Body of pancreas (tissue), 4 donors: ENCODE measurements around the gene MTTP. TPM values are rescaled to one million over a fixed set of nuclear protein-coding genes. Genes with fewer than 3 reads are reported as not detected.

Experiments used
- ATAC-seq: fragments of 150-250 bp; one replicate; pipeline ENCODE4 v1.9.1; 2016
- DNase-seq, 4 donors: peaks; one replicate each; pipeline ENCODE4 v3.0.0-alpha.2; 2019
- H3K27ac ChIP-seq, 4 donors: fragments of 200-600 bp; sonication (generic); 1 replicate in 3 of 4; 2 replicates in 1 of 4; pipeline versions ENCODE4 v1.5.1 to v1.6.1; 2016 to 2019; ENCODE audit warnings: mild to moderate bottlenecking in 1 of 4, mixed read lengths in 1 of 4, moderate library complexity in 1 of 4
- H3K27me3 ChIP-seq, 2 donors: fragments of 200-600 bp; sonication (generic); one replicate each; pipeline ENCODE4 v1.6.0; 2016; ENCODE audit warnings: mild to moderate bottlenecking in 1 of 2
- H3K36me3 ChIP-seq, 2 donors: fragments of 200-600 bp; sonication (generic); replicated peaks in 1 of 2; 2 replicates each; pipeline ENCODE4 v1.5.1; 2016; ENCODE audit warnings: low read depth in 2 of 2; ENCODE audit not compliant: insufficient read depth in 1 of 2
- H3K4me1 ChIP-seq: fragments of 200-600 bp; sonication (generic); one replicate; pipeline ENCODE4 v1.6.0; 2016
- H3K4me3 ChIP-seq, 2 donors: fragments of 200-600 bp; sonication (generic); 1 replicate in 1 of 2; 2 replicates in 1 of 2; pipeline ENCODE4 v1.5.1; 2016 to 2019
- H3K9me3 ChIP-seq, 3 donors: fragments of 200-600 bp; sonication (generic); 1 replicate in 2 of 3; 2 replicates in 1 of 3; pipeline ENCODE4 v1.5.1; 2016
- CTCF ChIP-seq, 7 experiments: fragments of 450-650 bp in 4 of 7; fragments of 200-600 bp in 3 of 7; sonication (generic) in 3 of 7; IDR thresholded peaks; one replicate each; pipeline ENCODE4 v1.5.1; 2016 to 2019; ENCODE audit warnings: antibody characterized with exemption in 7 of 7
- POLR2A ChIP-seq, 3 donors: fragments of 450-650 bp; IDR thresholded peaks; one replicate each; pipeline ENCODE4 v1.6.1; 2016; ENCODE audit warnings: antibody characterized with exemption in 3 of 3, mild to moderate bottlenecking in 2 of 3
- WGBS, 2 donors: methylation state at CpG; one replicate each; pipeline ENCODE4 v1.1.5; 2017; 5-methylcytosine and 5-hydroxymethylcytosine counted together
- intact Hi-C: fragments of 100-400 bp; cut with DNase I; formaldehyde crosslinking; loops from one replicate; pipeline ENCODE4 v1.15.1; 2023
- total RNA-seq, 2 donors: library from RNA; depleted of rRNA; stranded (reverse); fragments of >200 nt; gene quantifications; one replicate each; pipeline ENCODE4 v1.1.0, GENCODE V29; 2016

The MTTP gene
- total RNA-seq, 2 donors from 2014 or later: not detected

DNA sequence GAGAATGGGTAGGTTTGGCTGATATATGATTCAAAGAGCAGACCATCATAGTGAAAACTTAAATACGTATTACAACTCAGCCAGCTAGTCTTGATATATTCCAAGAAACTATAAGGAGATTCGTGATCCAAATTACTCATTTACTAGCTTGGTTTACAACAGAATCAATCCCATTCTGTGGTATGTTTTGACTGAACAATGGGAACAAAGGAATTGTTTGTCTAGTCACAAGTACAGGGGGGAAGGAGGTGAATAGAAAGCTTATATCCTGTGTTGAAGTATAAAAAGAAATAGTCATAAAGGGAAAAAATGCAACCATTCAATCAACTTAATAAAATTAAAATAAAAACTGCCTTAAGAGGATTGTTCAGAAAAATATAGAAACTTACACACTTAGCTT lies 66.1 kb downstream of the MTTP start:
- peaks cover 23% of the 10 kb centered on the region for H3K4me1 ChIP-seq
- DNase-seq (no peak), ATAC-seq (no peak)
- H3K27me3 ChIP-seq: no peaks in the 10 kb centered on the region
- no peaks in the 10 kb centered on the region for H3K36me3 ChIP-seq
- intact Hi-C loops: no loop called here
- no peak overlapping the region for H3K4me3 ChIP-seq
- 58 to 66% methylated on average over 2 of the region's 2 CpGs for WGBS, 2 donors
- H3K9me3 ChIP-seq: no peaks in the 10 kb centered on the region
- no peak for TF ChIP-seq POLR2A (IDR thresholded peaks at IDR 0.05)
- no peak for TF ChIP-seq CTCF (IDR thresholded peaks at IDR 0.05)
- no peak overlapping the region for H3K27ac ChIP-seq

DNA sequence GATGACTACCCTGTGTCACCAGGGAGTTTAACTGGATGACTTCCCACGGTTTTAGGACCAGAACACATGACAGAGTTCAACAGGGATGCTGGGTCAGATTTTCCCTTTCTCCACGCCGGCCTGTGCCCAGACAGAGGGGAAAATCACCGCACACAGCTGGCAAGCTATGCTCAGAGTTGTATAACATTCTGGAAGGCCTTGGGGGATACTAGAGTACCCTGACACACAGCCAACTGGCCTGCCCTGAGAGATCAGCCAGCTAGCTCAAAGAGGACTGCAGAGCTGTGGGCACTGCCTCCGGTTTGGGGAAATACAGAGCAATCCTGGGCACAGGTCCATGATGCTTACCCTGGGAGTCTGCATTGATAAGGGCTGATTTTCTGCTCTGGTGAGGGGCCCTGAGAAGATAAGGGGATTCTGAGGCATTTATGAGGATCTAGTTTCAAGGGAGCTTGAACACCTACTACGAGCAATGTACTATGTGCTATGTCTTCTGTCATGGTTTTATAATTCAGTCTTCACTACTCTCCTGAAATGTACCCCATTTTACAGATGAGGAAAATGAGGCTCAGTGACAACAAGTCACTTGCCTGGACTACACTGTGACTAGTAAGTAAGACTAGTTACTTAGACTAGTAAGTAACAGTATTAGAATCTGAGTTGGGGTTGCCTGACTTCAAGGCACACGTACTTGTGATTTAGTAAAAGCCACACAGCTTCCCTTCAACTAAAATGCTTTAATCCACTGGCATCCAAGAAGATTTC lies 68.3 kb downstream of the MTTP start:
- Histone ChIP-seq H3K4me1 (peaks cover 41% of the 10 kb centered on the region), H3K27ac (peak overlapping the region; percentile 23 to 69 (median 61)), H3K9me3 (no peaks in the 10 kb centered on the region), H3K4me3 (no peak overlapping the region), H3K36me3 (no peaks in the 10 kb centered on the region), H3K27me3 (no peaks in the 10 kb centered on the region)
- intact Hi-C loops: no loop called here
- peak; percentile 60 to 83 (median 72) for DNase-seq
- TF ChIP-seq POLR2A (IDR thresholded peaks at IDR 0.05) (no peak), CTCF (IDR thresholded peaks at IDR 0.05) (no peak)
- ATAC-seq: peak; percentile 79
- WGBS, 2 donors: 43 to 46% methylated on average over 7 of the region's 7 CpGs

- intact Hi-C loops: no loop called here
- Histone ChIP-seq H3K4me1 (peaks cover 41% of the 10 kb centered on the region), H3K27ac (peak overlapping the region in 2 of 4 donors; percentile 14 to 69), H3K27me3 (no peaks in the 10 kb centered on the region), H3K4me3 (no peak overlapping the region), H3K36me3 (no peaks in the 10 kb centered on the region), H3K9me3 (no peaks in the 10 kb centered on the region)
- no peak for TF ChIP-seq POLR2A (IDR thresholded peaks at IDR 0.05)
- TF ChIP-seq CTCF (IDR thresholded peaks at IDR 0.05): no peak
- no peak for ATAC-seq
- 28 to 42% methylated on average over 5 of the region's 5 CpGs for WGBS, 2 donors
- no peak for DNase-seq
These were observed 69.8 kb downstream of the MTTP start for GRCh38 chr4:99644453-99644852.

DNA sequence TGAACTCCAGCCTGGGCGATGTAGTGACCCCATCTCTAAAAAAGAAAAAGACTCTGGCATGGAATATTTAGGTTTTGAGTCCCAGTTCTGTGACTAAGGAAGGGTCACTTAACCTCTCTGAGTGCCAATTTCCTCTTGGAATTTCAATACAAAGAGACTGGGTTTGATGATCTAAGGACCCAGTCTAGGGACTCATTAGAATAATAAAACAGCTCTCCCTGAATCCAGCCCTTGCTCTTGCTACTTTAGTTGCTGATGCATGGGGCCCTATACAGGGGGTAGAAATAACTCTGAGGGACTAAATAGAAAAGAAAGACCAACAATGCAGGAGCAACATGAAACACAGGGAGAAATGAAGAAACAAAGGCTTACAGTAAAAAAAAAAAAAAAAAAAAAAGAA lies 70.4 kb downstream of the MTTP start:
- no peak for TF ChIP-seq POLR2A (IDR thresholded peaks at IDR 0.05)
- TF ChIP-seq CTCF (IDR thresholded peaks at IDR 0.05): no peak
- intact Hi-C loops: no loop called here
- Histone ChIP-seq H3K27me3 (no peaks in the 10 kb centered on the region), H3K4me3 (no peak overlapping the region), H3K4me1 (peaks cover 41% of the 10 kb centered on the region), H3K9me3 (no peaks in the 10 kb centered on the region), H3K27ac (no peak overlapping the region), H3K36me3 (no peaks in the 10 kb centered on the region)
- DNase-seq (no peak), ATAC-seq (no peak)
- 85 to 100% methylated on average over 1 of the region's 1 CpG for WGBS, 2 donors

- H3K4me1 ChIP-seq: peaks cover 41% of the 10 kb centered on the region
- no peaks in the 10 kb centered on the region for H3K36me3 ChIP-seq
- H3K9me3 ChIP-seq: no peaks in the 10 kb centered on the region
- H3K27me3 ChIP-seq: no peaks in the 10 kb centered on the region
- H3K27ac ChIP-seq: no peak overlapping the region
- intact Hi-C loops: no loop called here
- H3K4me3 ChIP-seq: no peak overlapping the region
- DNase-seq (no peak), ATAC-seq (no peak)
- TF ChIP-seq CTCF (IDR thresholded peaks at IDR 0.05): no peak
- no peak for TF ChIP-seq POLR2A (IDR thresholded peaks at IDR 0.05)
These were observed 71.0 kb downstream of the MTTP start for GRCh38 chr4:99645638-99646037.
